Activated T-cell treated with anti-CD3 and anti-CD28 coated beads, Interleukin-2, amount 50 U/mL, for 24 hours (primary cell): ENCODE measurements around the gene ADTRP.
"Not testable (repeated sequence)": the region's sequence is repeated elsewhere in the genome, so short reads cannot be mapped to it uniquely, and the experiment has no call there.

Experiments used
- DNase-seq: peaks from one replicate; pipeline ENCODE4 v3.0.0-alpha.2; 2020
- H3K27ac Mint-ChIP-seq: 2 replicates; pipeline ENCODE4 v1.8.0; 2020; ENCODE audit warnings: mild to moderate bottlenecking, mixed read lengths
- H3K27me3 Mint-ChIP-seq: 2 replicates; pipeline ENCODE4 v1.8.0; 2020; ENCODE audit warnings: mixed read lengths
- H3K36me3 Mint-ChIP-seq: 2 replicates; pipeline ENCODE4 v1.8.0; 2020; ENCODE audit warnings: low read depth, mixed read lengths
- H3K4me1 Mint-ChIP-seq: 2 replicates; pipeline ENCODE4 v1.8.0; 2020; ENCODE audit warnings: low read depth, mixed read lengths
- H3K4me3 Mint-ChIP-seq: 2 replicates; pipeline ENCODE4 v1.8.0; 2020; ENCODE audit warnings: mild to moderate bottlenecking, moderate library complexity, mixed read lengths
- H3K9me3 Mint-ChIP-seq: 2 replicates; pipeline ENCODE4 v1.8.0; 2020; ENCODE audit warnings: mixed read lengths

The ADTRP gene

DNA sequence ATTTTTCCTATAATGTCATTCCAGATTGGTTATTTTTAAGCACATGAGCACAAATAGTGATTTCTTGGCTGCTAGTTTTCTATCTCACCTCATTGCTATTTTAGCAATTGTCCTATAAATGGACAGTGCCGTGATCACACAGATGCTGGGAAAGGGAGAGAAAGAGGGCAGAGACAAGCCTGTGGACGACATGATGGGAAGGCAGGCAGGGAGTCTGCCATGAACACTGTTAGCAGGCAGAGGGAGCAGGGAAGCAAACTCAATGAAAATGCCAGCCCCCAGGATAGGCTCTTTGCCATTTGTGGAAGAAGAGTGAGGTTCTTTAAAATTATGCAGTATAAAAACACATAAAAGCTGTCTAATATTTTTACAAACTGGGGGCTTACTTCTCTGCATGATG is 96.8 kb downstream of the ADTRP start:
- Mint-ChIP-seq H3K9me3 (peaks cover 13% of the 10 kb centered on the region), H3K36me3 (no peaks in the 10 kb centered on the region), H3K4me3 (no peak overlapping the region), H3K4me1 (no peaks in the 10 kb centered on the region), H3K27me3 (peaks cover 8% of the 10 kb centered on the region), H3K27ac (no peak overlapping the region)
- no peak for DNase-seq

DNA sequence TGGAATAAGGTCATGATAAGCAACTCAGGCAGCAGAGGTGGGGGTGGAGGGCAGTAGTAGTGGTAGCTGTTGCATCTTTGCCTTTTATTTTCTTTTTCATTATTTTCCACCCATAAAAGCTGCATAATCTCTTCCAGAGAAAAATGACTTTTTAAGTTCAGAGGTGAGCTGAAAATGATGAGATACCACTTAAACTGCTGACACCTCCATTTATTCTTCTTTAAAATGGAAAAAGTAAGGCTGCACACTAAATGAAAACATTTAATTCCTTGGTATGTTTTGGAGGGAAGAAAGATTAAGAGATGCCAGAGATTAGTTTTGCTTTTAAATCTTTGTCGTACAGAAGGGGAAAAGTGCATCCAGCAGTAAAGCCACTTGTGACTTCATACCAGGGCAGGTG is 97.2 kb downstream of the ADTRP start:
- Mint-ChIP-seq H3K4me3 (no peak overlapping the region), H3K27ac (no peak overlapping the region), H3K9me3 (peaks cover 13% of the 10 kb centered on the region), H3K36me3 (no peaks in the 10 kb centered on the region), H3K27me3 (peaks cover 8% of the 10 kb centered on the region), H3K4me1 (no peaks in the 10 kb centered on the region)
- no peak for DNase-seq

DNA sequence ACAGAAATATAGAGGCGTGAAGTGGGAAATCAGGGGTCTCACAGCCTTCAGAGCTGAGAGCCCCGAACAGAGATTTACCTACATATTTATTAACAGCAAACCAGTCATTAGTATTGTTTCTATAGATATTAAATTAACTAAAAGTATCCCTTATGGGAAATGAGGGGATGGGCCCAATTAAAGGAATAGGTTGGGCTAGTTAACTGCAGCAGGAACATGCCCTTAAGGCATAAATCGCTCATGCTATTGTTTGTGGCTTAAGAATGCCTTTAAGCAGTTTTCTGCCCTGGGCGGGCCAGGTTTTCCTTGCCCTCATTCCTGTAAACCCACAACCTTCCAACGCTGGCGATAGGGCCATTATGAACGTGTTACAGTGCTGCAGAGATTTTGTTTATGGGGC is 98.1 kb downstream of the ADTRP start:
- not testable (repeated sequence) for H3K36me3 Mint-ChIP-seq, H3K27me3 Mint-ChIP-seq, H3K4me1 Mint-ChIP-seq, H3K4me3 Mint-ChIP-seq, H3K27ac Mint-ChIP-seq, DNase-seq
- H3K9me3 Mint-ChIP-seq = peaks cover 13% of the 10 kb centered on the region

DNA sequence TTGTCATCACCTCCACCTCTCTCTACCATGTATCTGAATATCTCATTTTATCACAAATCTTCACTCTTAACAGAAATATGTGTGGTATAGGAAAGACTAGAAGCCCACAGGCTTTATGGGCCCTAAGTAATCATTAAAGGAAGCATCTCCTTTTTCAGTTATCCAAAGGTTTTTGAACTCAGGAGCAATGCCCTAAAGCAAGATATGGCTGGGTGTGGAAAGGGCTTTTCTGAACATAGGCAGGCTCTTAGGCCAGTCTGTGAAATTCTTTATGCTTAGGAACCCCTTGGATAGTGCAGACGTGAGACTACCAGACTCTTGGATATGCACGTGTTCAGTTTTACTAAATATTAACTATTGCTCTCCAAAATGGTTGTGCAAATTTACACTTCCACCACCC is 99.5 kb downstream of the ADTRP start:
- H3K4me1 Mint-ChIP-seq = no peaks in the 10 kb centered on the region
- H3K36me3 Mint-ChIP-seq = no peaks in the 10 kb centered on the region
- H3K9me3 Mint-ChIP-seq = peaks cover 13% of the 10 kb centered on the region
- H3K27ac Mint-ChIP-seq = no peak overlapping the region
- H3K27me3 Mint-ChIP-seq = peaks cover 6% of the 10 kb centered on the region
- no peak overlapping the region for H3K4me3 Mint-ChIP-seq
- DNase-seq = no peak

DNA sequence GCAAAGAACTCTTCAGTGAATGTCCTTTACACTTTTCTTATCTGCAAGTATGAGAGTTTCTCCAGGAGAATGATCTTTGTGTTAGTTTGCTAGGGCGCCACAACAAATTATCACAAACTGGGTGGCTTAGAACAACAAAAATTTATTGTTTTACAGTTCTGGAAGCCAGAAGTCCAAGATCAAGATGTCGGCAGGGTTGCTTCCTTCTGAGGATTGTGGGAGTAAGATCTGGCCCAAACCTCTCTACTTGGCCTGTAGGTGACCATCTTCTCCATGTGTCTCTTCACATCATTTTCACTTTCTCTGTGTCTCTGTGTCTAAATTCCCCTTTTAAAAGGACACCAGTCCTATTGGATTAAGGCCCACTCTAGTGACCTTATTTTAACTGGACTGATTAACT is 103.0 kb downstream of the ADTRP start:
- H3K27me3 Mint-ChIP-seq = peaks cover 5% of the 10 kb centered on the region
- no peaks in the 10 kb centered on the region for H3K4me1 Mint-ChIP-seq
- H3K27ac Mint-ChIP-seq = no peak overlapping the region
- H3K4me3 Mint-ChIP-seq = no peak overlapping the region
- H3K36me3 Mint-ChIP-seq = no peaks in the 10 kb centered on the region
- peaks cover 10% of the 10 kb centered on the region for H3K9me3 Mint-ChIP-seq
- DNase-seq = no peak

DNA sequence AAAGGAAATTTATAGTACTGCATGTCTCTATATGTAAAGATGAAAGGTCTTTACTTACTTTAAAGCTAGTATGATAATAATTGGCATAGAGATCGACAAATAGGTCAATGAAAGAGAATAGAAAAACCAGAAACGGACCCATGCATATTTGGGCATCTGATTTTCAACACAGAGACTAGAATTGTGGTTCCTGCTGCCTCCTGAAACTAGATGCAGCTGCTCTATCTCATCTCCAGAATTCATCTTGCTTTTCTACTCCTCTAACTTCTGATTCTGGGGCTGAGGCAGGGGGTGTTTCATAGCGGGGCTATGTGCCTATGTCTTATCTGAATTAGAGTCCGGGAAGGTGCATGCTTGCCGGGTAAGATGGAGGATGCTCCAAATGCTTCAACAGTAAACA is 105.9 kb downstream of the ADTRP start:
- no peaks in the 10 kb centered on the region for H3K4me1 Mint-ChIP-seq
- H3K36me3 Mint-ChIP-seq = no peaks in the 10 kb centered on the region
- no peak overlapping the region for H3K4me3 Mint-ChIP-seq
- H3K27me3 Mint-ChIP-seq = peaks cover 25% of the 10 kb centered on the region
- DNase-seq = no peak
- no peak overlapping the region for H3K27ac Mint-ChIP-seq
- no peaks in the 10 kb centered on the region for H3K9me3 Mint-ChIP-seq

DNA sequence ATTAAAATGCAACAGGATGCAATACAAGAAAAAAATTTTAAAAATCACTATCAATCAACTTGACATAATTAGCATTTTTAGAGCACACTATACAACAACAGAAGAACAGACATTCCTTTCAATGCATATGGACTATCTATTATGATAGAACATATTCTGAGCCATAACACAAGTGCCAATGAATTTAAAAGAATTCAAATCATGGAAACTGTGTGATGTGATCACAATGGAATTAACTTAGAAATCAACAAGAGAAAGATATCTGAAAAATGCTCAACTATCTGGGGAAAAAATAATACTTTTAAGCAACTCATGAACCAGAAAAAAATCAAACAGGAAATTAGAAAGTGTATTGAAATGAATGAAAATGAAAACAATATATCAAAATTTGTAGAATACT is 106.3 kb downstream of the ADTRP start:
- Mint-ChIP-seq H3K4me1 (no peaks in the 10 kb centered on the region), H3K9me3 (no peaks in the 10 kb centered on the region), H3K27me3 (peaks cover 28% of the 10 kb centered on the region), H3K36me3 (no peaks in the 10 kb centered on the region), H3K4me3 (no peak overlapping the region), H3K27ac (no peak overlapping the region)
- no peak for DNase-seq

DNA sequence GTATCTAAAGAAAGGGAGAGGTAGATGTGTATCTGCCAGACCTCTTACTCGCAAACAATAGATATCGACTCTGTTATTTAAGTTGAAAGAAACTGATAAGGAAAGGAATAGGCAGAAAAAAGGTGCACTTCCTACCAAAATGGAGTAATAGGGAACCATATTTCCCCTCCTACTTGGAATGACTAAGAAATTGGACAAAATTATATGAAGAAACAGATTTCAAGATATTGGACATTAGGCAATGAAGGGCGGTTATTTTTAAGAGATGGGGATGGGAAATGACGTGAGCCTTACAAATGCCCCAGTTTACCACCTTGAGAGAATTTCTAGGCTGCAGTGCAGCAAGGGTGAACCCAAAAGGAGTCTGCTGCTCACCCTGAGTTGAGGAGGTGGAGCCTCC is 108.9 kb downstream of the ADTRP start:
- Mint-ChIP-seq H3K36me3 (no peaks in the 10 kb centered on the region), H3K4me3 (no peak overlapping the region), H3K27me3 (peaks cover 28% of the 10 kb centered on the region), H3K27ac (no peak overlapping the region), H3K9me3 (no peaks in the 10 kb centered on the region), H3K4me1 (peaks cover 11% of the 10 kb centered on the region)
- no peak for DNase-seq

DNA sequence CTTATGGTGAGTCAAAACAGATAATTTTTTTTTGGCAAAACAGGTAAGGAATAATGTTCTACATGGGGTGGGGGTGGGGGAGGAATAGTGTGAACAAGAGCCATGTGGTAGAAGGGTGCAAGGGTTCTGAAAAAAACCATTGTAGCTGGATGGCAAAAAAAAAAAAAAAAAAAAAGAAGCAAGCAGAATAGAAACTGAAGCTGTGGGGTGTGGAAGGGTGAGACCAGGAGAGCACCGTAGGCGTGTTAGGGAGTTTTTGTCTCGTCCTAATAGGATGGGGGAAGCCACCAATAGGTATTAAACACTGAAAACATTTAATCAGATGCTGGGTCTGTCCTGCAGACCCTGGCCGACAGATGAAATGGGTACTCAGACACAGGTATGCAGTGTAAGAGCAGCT is 110.1 kb downstream of the ADTRP start:
- H3K27me3 Mint-ChIP-seq = peaks cover 34% of the 10 kb centered on the region
- no peaks in the 10 kb centered on the region for H3K9me3 Mint-ChIP-seq
- H3K36me3 Mint-ChIP-seq = no peaks in the 10 kb centered on the region

DNA sequence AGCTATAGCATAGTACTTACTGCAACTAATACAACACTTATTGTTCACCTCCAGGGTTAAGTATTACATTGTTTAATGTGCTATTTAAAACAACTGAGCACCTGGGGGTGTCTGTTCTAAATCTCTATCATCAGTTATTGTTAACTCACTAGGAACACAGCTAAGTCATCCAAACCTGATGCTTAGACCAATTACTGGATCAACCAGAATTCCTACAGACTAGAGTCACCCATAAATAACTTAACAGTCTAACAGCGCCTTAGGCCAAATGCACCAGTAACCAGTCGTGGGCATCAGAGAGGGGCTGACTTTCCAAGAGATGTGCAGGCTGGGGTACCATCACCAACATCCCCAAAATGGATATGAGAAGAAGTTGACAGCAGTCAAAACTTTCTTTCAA is 110.7 kb downstream of the ADTRP start:
- Mint-ChIP-seq H3K4me1 (peaks cover 11% of the 10 kb centered on the region), H3K27ac (no peak overlapping the region), H3K27me3 (peaks cover 37% of the 10 kb centered on the region), H3K4me3 (no peak overlapping the region), H3K9me3 (no peaks in the 10 kb centered on the region), H3K36me3 (no peaks in the 10 kb centered on the region)
- DNase-seq = no peak

More for the DNA sequence above, 110.1 kb downstream of the ADTRP start:
- Mint-ChIP-seq H3K4me3 (no peak overlapping the region), H3K27ac (no peak overlapping the region), H3K4me1 (peaks cover 11% of the 10 kb centered on the region)
- DNase-seq = no peak

DNA sequence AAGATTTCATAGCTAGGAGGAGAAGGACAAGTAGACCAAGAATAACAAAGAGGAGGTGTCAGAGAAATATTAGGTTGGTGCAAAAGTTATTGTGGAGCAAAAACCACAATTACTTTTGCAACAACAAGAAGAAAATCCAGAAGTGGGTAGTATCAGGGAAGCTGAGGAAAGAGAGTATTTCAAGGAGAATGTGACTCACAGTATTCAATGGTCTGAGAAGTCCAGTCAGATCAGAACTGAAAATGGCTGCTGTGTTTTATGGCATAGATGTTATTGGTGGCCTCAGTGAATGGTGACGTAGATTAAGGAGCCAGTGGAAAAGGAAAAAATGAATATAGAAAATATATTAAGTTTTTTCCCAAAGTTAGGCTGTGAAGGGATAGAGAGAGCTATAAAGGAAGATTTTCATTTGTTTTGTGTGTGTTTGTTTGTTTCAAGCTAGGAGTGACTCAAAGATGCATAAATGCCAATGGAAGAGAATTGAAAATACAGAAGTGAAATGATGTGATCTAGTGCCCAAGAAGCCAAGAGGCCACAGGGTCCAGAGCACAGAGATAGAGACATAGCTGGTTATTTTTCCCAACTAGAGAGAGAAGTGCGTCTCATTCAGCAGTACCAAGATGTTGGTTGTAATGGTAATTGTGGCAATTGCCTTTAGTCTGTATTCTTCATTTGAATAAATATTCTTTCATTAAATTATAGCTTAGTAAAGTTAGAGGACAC is 112.8 kb downstream of the ADTRP start:
- no peaks in the 10 kb centered on the region for H3K9me3 Mint-ChIP-seq

More for the DNA sequence above, 112.8 kb downstream of the ADTRP start:
- H3K4me1 Mint-ChIP-seq = peaks cover 11% of the 10 kb centered on the region
- H3K4me3 Mint-ChIP-seq = no peak overlapping the region
- no peak for DNase-seq
- H3K27ac Mint-ChIP-seq = no peak overlapping the region
- H3K36me3 Mint-ChIP-seq = no peaks in the 10 kb centered on the region
- peaks cover 39% of the 10 kb centered on the region for H3K27me3 Mint-ChIP-seq
